Measurements from ENCODE around the gene NPEPL1.

- TF ChIP-seq EZH2 (IDR thresholded peaks at IDR 0.05; ENCODE audit: insufficient read depth, poor library complexity, severe bottlenecking) (no peak), EZH2phosphoT487 (IDR thresholded peaks at IDR 0.05; ENCODE audit: insufficient read depth, low read depth) (no peak)
Measured at GRCh38 chr20:58670102-58670501, 22.5 kb upstream of the NPEPL1 start.
